Keratinocyte (primary cell): Measurements from ENCODE around the gene MCRS1. TPM values are rescaled to one million over a fixed set of nuclear protein-coding genes. Genes with fewer than 3 reads are reported as not detected.
A peak's percentile ranks its signal among the peaks of the same experiment; 100 is the strongest.
"Not testable (repeated sequence)": the region's sequence is repeated elsewhere in the genome, so short reads cannot be mapped to it uniquely, and the experiment has no call there.

Experiments used
- DNase-seq: peaks from one replicate; pipeline ENCODE4 v3.0.0-alpha.2; 2011; ENCODE audit warnings: low read depth, missing footprints, low spot score
- FAIRE-seq: peaks from 2 replicates; lab custom pipeline; 2011; peaks lifted over from hg19 to GRCh38; lab: Jason Lieb, UNC
- H2AFZ ChIP-seq: 2 replicates; pipeline ENCODE4 v1.6.0; 2012; ENCODE audit warnings: low read length, control low read depth, inconsistent platforms; ENCODE audit not compliant: control insufficient read depth
- H3K27ac ChIP-seq: 2 replicates; pipeline ENCODE4 v1.5.1; 2011; ENCODE audit warnings: low read length; ENCODE audit not compliant: control insufficient read depth, insufficient read depth
- H3K27me3 ChIP-seq: 3 replicates; pipeline ENCODE4 v1.6.0; 2011; ENCODE audit warnings: low read length; ENCODE audit not compliant: control insufficient read depth, insufficient read depth; ENCODE audit errors: extremely low read depth
- H3K36me3 ChIP-seq, 2 experiments: 2 replicates in 1 of 2; 3 replicates in 1 of 2; pipeline ENCODE4 v1.5.1; 2011; ENCODE audit warnings: low read length in 2 of 2, mild to moderate bottlenecking in 1 of 2; ENCODE audit not compliant: control insufficient read depth in 2 of 2, insufficient read depth in 2 of 2; ENCODE audit errors: extremely low read depth in 1 of 2
- H3K4me1 ChIP-seq: 3 replicates; pipeline ENCODE4 v1.5.1; 2011; ENCODE audit warnings: low read length; ENCODE audit not compliant: control insufficient read depth, insufficient read depth; ENCODE audit errors: extremely low read depth
- H3K4me2 ChIP-seq: 3 replicates; pipeline ENCODE4 v1.6.0; 2011; ENCODE audit warnings: low read depth, low read length; ENCODE audit not compliant: control insufficient read depth, insufficient read depth; ENCODE audit errors: extremely low read depth
- H3K4me3 ChIP-seq, 3 experiments: fragments of 200-600 bp in 1 of 3; sonication (generic) in 1 of 3; 2 replicates in 2 of 3; 3 replicates in 1 of 3; pipeline ENCODE4 v1.5.1; 2011 to 2016; ENCODE audit warnings: low read length in 3 of 3, mild to moderate bottlenecking in 3 of 3, control low read depth in 2 of 3, inconsistent platforms in 1 of 3, low read depth in 1 of 3, mixed read lengths in 1 of 3, mixed run types in 1 of 3, moderate library complexity in 1 of 3; ENCODE audit not compliant: control insufficient read depth in 2 of 3, insufficient read depth in 2 of 3; ENCODE audit errors: extremely low read depth in 1 of 3
- H3K79me2 ChIP-seq: 2 replicates; pipeline ENCODE4 v1.6.0; 2012; ENCODE audit warnings: low read length; ENCODE audit not compliant: control insufficient read depth, insufficient read depth
- H3K9ac ChIP-seq: 3 replicates; pipeline ENCODE4 v1.6.0; 2011; ENCODE audit warnings: low read length; ENCODE audit not compliant: control insufficient read depth, insufficient read depth; ENCODE audit errors: extremely low read depth
- H3K9me1 ChIP-seq: 3 replicates; pipeline ENCODE4 v1.6.0; 2011; ENCODE audit warnings: low read length; ENCODE audit not compliant: control insufficient read depth, insufficient read depth; ENCODE audit errors: extremely low read depth
- H3K9me3 ChIP-seq: 2 replicates; pipeline ENCODE4 v1.5.1; 2012; ENCODE audit warnings: low read depth, low read length; ENCODE audit not compliant: control insufficient read depth
- H4K20me1 ChIP-seq: 3 replicates; pipeline ENCODE4 v1.6.0; 2011; ENCODE audit warnings: low read length; ENCODE audit not compliant: control insufficient read depth, insufficient read depth; ENCODE audit errors: extremely low read depth
- CTCF ChIP-seq, 3 experiments: IDR thresholded peaks in 1 of 3; conservative IDR thresholded peaks in 1 of 3; optimal IDR thresholded peaks in 1 of 3; 2 replicates in 2 of 3; 3 replicates in 1 of 3; pipeline versions ENCODE3 to v1.5.1; 2011; ENCODE audit warnings: low read length in 3 of 3, mild to moderate bottlenecking in 3 of 3, moderate library complexity in 2 of 3, control low read depth in 1 of 3, inconsistent platforms in 1 of 3; ENCODE audit not compliant: insufficient read depth in 2 of 3; ENCODE audit errors: extremely low read depth in 1 of 3
- EZH2 ChIP-seq: IDR thresholded peaks from one replicate; pipeline ENCODE4 v1.6.1; 2012; ENCODE audit warnings: inconsistent platforms, mild to moderate bottlenecking, low read length, moderate library complexity
- dilution Hi-C: fragments of 300-500 bp; cut with MboI; formaldehyde crosslinking; loops from one replicate; pipeline ENCODE4 v1.7.0; 2020; ENCODE audit warnings: low sequenced_read_pairs; ENCODE audit not compliant: extremely low pct_ligation_motif_present
- polyA plus RNA-seq, 5 experiments: library from polyadenylated mRNA; depleted of rRNA in 3 of 5; stranded (reverse) in 3 of 5; stranded (forward) in 1 of 5; unstranded in 1 of 5; fragments of >200 nt; gene quantifications; 1 replicate in 1 of 5; 2 replicates in 3 of 5; 3 replicates in 1 of 5; pipeline versions ENCODE4 v1.2.1 to v1.2.3, GENCODE V29; 2011 to 2012; ENCODE audit warnings: missing spikeins in 2 of 5, low read depth in 1 of 5, low replicate concordance in 1 of 5

MCRS1 gene
- polyA plus RNA-seq, 1 donor (not counting 4 experiments of a cell fraction or from before 2014, with no cell fraction given), result 40.7 TPM

- H3K36me3 ChIP-seq, result no peaks in the 10 kb centered on the region
- no peaks in the 10 kb centered on the region for H3K79me2 ChIP-seq
- H3K4me3 ChIP-seq, result no peak overlapping the region
- H3K4me2 ChIP-seq, result peak overlapping the region; percentile 17
- H3K9me3 ChIP-seq, result no peaks in the 10 kb centered on the region
- FAIRE-seq (peak; percentile 58), DNase-seq (no peak)
- no peaks in the 10 kb centered on the region for H3K9me1 ChIP-seq
- H4K20me1 ChIP-seq, result no peaks in the 10 kb centered on the region
- no peak for TF ChIP-seq EZH2
- TF ChIP-seq CTCF (optimal IDR thresholded peaks at IDR 0.05 in 1 of 3, IDR thresholded peaks at IDR 0.05 in 1 of 3, conservative IDR thresholded peaks at IDR 0.05 in 1 of 3; ENCODE audit: extremely low read depth in 1 of 3, insufficient read depth in 2 of 3, low read length in 3 of 3), result peak; percentile 25 to 49 (median 36)
- peaks cover 8% of the 10 kb centered on the region for H3K4me1 ChIP-seq
- no peaks in the 10 kb centered on the region for H3K27me3 ChIP-seq
- H2AFZ ChIP-seq, result no peak overlapping the region
- no peak overlapping the region for H3K9ac ChIP-seq
- no peak overlapping the region for H3K27ac ChIP-seq
- dilution Hi-C loops, result no loop called here
Observed at GRCh38 chr12:49609875-49610154, 41.9 kb upstream of the MCRS1 start.

- no peak overlapping the region for H3K4me3 ChIP-seq
- H3K9me1 ChIP-seq, result no peaks in the 10 kb centered on the region
- dilution Hi-C loops, result no loop called here
- H3K9me3 ChIP-seq, result no peaks in the 10 kb centered on the region
- no peaks in the 10 kb centered on the region for H3K27me3 ChIP-seq
- H3K36me3 ChIP-seq, result no peaks in the 10 kb centered on the region
- DNase-seq (no peak), FAIRE-seq (peak; percentile 13)
- peak overlapping the region; percentile 17 for H3K4me2 ChIP-seq
- no peaks in the 10 kb centered on the region for H3K79me2 ChIP-seq
- H2AFZ ChIP-seq, result no peak overlapping the region
- no peaks in the 10 kb centered on the region for H4K20me1 ChIP-seq
- H3K27ac ChIP-seq, result no peak overlapping the region
- peaks cover 8% of the 10 kb centered on the region for H3K4me1 ChIP-seq
- TF ChIP-seq CTCF (optimal IDR thresholded peaks at IDR 0.05 in 1 of 3, IDR thresholded peaks at IDR 0.05 in 1 of 3, conservative IDR thresholded peaks at IDR 0.05 in 1 of 3; ENCODE audit: extremely low read depth in 1 of 3, insufficient read depth in 2 of 3, low read length in 3 of 3) (peak in 1 of 3 experiments; percentile 55), EZH2 (no peak)
- H3K9ac ChIP-seq, result no peak overlapping the region
Observed at GRCh38 chr12:49609059-49609874, 41.3 kb upstream of the MCRS1 start.

GRCh38 chr12:49605539-49605938, 37.6 kb upstream of the MCRS1 start, which contains the start of gene FAM186B:
TSS of gene FAM186B (minus strand) at chr12:49605639. CDS start at chr12:49605477, 162 bp downstream.
- H3K9ac ChIP-seq, H3K9me1 ChIP-seq, H3K4me1 ChIP-seq, H3K27me3 ChIP-seq, DNase-seq, H3K4me2 ChIP-seq, H3K4me3 ChIP-seq, H2AFZ ChIP-seq, H4K20me1 ChIP-seq, H3K79me2 ChIP-seq, H3K36me3 ChIP-seq, H3K27ac ChIP-seq, FAIRE-seq, H3K9me3 ChIP-seq, dilution Hi-C loops: not testable (repeated sequence)
